ENCODE measurements around the gene PROSER3. TPM values are rescaled to one million over a fixed set of nuclear protein-coding genes. Genes with fewer than 3 reads are reported as not detected.
"Not testable (repeated sequence)": the region's sequence is repeated elsewhere in the genome, so short reads cannot be mapped to it uniquely, and the experiment has no call there.

The PROSER3 gene
- total RNA-seq, 1 donor: 13.5 TPM

GRCh38 chr19:35788205-35788960 lies 30.4 kb downstream of the PROSER3 start:
- DNase-seq (ENCODE audit: low read depth in 2 of 3, low spot score in 2 of 3): no peak

DNA sequence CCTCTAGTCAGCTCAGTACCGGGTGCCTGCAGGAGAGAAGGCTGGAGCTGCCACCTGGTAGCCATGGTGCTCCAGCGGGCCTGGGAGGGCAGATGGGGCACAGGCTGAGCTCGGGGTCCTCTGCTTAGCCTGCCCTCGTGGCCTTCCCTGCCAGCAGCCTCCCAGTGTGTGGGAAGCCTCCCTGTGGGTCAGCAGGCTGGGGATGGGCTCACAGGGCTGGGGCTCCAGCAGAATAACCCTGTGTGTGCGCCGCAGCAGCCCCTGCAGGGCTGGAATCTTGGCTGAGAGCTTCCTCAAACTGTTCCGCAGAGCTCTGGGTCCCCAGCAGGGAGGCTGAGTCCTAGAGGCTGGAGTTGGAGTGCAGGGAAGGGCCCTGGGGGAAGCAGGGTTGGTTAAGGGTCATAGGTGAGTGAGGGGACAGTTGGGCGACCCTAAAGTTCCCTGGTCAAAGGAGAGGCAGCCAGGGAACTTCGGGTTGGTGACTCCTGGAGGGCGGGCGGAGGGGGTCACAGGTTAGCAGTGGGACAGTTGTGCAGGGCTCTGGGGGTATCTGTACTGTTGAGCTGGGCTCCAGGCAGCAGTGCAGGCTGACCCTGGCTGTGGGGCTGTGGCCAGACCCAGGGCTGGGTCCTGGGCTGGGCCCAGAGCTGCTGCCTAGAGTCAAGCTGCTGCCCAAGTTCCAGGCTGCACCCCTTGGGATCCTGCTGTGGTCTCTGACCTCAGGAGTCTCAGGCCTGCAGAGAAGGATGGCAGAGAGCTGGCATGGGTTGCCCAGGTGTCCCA lies 31.4 kb downstream of the PROSER3 start:
- DNase-seq (ENCODE audit: low read depth in 2 of 3, low spot score in 2 of 3): no peak

DNA sequence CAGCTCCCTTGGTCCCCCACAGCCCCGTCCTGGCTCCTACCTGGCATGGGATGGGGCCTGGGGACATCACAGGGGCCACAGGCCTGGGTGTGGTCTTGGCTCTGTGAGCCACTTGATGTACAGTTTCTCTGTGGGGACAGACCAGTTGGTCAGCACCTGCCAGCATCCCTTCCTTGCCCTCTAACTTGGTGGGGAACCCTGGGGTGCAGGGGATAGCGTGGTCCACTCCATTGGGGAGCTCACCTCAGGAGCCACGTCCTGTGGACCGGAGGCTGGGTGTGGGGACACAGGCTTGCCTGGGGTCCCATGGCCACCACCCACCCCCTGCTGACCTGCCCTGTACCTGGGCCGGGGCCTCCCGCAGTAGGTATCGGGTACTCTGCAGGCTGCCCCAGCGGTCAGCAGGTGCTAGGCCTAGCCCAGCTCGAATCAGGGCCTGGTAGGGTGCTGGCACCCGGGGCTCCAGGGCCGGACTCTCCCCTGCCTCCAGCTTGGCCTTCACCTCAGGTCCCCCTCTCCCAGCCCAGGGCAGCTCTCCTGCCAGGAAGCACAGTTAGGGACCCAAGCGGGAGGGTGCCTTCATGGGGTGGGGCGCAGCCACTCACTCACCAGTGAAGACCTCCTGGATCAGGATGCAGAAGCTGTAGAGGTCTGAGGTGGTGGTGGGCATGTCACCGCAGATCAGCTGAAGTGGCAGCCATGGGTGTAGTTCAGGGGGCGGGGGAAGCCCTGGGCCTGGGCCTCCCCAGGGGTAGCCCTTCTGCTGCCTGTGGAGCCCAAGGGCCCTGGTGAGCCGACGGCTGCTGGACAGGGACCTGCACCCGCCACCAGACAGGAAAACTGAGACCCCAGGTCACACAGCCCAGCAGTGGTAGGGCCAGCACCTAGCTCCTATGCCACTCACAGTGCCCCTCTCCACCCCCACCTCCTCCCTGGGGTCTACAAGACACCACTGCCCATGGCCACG lies 32.3 kb downstream of the PROSER3 start:
- DNase-seq (ENCODE audit: low read depth in 2 of 3, low spot score in 2 of 3): no peak

DNA sequence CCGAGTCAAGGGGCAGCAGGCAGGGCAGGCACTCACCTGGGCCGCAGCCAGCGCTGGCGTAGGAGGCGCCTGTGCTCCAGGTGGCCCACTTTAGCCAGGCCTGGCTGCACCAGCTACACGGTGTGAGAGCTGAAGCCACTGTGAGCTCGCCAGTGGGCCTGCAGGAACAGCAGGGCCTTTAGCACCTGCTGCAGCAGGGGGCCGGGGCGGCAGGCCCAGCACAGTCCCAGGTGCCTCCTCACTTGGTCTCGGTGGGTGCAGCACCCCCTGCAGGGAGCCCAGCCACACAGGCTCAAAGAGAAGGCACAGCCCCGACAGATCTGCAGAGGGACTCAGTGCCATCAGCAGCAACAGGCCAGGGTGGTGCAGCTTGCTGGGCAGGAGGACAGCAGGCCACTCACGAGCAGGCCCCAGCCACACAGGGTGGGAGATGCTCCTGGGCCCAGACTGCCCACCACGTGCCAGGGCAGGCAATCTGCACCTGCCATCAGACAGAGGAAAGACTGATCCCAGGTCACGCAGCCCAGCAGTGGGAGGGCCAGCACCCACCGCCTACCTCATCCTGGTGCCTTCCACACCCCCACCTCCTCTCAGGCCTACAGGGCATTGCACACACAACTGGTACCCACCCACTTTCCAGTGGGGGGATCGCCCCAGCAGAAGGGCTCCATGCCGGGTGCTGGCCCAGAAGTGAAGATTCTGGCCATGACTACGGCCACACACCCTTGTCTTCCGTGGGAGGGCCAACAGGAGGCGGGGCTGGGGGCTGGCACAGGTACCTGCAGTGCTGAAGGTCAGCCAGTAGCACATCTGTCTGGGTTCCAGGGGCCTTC lies 33.2 kb downstream of the PROSER3 start:
- DNase-seq (ENCODE audit: low read depth in 2 of 3, low spot score in 2 of 3): peak in 2 of 3 donors; percentile 11 to 15

DNA sequence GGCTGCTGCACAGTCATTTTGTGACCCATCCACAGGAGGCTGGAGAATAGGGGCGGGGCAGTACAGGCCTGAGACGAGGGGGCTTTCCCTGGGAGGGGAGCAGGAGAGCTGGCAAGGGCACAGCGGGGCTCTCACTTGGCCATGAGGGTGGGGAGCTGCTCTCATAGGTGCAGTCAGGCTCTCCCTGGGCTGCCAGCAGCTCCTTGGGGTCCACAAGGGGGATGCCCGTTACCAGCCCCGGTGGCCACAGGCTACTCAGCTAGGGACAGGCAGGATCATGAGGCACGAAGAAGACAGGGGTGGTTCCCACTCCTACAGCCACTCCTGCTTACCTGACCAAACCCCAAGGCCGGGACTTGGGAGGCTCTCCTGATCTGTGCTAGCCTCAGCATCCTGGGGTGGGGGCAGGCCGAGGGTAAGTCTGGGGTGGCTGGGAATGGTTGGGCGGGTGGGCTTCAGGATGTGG lies 33.9 kb downstream of the PROSER3 start:
- no peak for DNase-seq (ENCODE audit: low read depth in 2 of 3, low spot score in 2 of 3)

DNA sequence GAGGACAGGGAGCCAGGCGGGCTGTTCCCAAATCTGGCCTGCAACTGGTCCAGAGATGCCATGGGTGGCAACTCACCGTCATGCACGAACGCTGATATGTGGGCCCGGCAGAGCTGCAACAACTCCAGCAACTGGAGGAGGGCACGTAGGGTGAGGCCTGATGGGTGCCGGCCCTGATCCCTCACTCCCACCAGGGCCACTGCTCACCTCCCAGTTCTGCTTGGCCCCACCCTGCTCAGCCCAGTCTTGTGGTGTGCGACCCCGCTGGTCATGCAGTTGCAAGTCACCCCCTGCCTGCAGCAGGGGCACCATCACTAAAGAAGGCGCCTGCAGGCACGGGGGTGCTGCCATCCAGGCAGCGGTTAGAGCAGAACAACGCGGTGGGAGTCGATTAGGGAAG lies 34.3 kb downstream of the PROSER3 start:
- DNase-seq (ENCODE audit: low read depth in 2 of 3, low spot score in 2 of 3): no peak

- no peak for DNase-seq (ENCODE audit: low read depth in 2 of 3, low spot score in 2 of 3)
Measured at GRCh38 chr19:35792888-35793287, 34.9 kb downstream of the PROSER3 start.

DNA sequence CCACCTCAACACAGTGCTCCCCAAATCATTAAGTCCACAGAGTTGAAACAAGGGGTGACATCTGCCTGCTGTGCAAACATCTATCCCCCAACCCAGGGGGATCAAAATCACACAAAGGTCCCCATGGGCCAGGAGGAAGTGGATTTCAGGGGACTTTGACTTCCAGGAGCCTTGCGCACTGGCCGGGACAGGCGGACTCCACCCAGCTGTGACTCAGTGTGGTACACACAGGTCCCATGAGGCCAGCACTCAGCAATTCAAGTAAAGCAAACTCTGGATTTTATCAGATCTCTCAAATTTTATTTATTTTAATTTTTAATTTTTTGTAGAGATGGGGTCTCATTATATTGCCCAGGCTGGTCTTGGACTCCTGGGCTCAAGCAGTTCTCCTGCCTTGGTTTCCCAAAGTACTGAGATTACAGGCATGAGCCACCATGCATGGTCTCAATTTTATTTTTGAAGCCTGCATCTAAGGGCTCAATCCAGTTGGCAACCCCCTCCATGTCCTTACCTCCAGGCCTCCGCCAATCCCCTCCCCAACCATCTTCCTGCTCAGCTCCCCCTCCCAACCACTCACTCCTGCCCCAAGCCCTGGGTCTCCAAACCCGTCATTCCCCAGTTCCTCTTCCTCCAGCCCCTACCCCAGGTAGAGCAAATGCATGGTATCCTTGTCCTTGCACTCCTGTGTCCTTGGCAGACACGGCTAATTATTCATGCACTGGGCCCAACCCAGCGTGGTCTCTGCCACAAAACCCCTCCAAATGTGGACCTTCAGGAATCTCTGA lies 35.6 kb downstream of the PROSER3 start:
- DNase-seq (ENCODE audit: low read depth in 2 of 3, low spot score in 2 of 3): no peak

DNA sequence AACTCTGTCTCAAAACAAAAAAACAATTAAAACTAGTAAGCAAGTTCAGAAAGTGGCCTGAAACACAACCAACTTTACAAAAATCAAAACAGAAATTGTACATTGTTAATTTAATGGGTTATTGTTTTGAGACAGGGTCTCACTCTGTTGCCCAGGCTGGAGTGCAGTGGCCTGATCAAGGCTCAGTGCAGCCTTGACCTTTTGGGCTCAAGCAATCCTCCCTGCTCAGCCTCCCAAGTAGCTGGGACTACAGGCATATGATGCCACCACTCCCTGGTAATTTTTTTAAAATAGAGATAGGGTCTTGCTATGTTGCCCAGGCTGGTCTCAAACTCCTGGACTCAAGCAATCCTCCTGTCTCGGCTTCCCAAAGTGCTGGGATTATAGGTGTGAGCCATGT lies 37.6 kb downstream of the PROSER3 start:
- DNase-seq (ENCODE audit: low read depth in 2 of 3, low spot score in 2 of 3): not testable (repeated sequence)

GRCh38 chr19:35796645-35797542 lies 38.9 kb downstream of the PROSER3 start:
- no peak for DNase-seq (ENCODE audit: low read depth in 2 of 3, low spot score in 2 of 3)

DNA sequence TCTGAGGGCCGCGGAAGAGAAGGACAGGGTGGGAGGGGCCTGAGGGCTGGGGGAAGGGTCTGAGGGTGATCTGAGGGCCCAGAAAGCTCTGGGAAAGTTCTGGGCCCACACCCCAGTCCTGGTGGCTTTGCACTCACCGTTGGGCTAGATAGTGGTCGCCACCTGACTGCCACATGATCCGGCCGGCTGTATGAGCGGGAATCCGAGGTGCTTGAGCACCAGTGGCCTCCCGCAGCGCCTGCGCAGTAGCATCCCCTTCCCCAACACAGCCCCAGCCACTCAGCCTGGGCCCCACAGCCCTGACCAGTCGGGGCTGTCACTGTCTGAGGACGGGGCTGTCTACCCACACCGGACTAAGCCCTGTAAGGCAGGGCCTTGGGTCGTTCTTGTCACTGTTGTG lies 39.7 kb downstream of the PROSER3 start:
- no peak for DNase-seq (ENCODE audit: low read depth in 2 of 3, low spot score in 2 of 3)

DNA sequence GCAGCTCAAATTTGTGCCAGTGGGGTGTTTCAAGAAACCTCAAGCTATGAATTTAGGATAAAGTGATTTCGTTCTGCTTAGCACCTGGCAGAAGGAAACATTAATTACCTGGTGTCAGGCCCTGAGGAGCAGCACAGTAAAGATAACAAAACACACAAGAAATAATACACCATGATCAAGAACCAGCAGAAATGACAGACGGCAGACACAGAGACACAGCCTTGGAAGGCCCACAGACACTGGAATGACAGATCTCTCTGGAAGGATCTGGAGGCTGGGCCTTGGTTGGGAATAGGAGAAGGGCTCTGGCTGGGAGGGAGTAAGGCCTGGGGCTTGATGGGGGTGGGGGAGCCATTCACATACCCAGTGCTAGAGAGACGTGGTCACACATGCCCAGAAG lies 43.9 kb downstream of the PROSER3 start:
- no peak for DNase-seq (ENCODE audit: low read depth in 2 of 3, low spot score in 2 of 3)

GRCh38 chr19:35805526-35806102 lies 47.6 kb downstream of the PROSER3 start:
- DNase-seq (ENCODE audit: low read depth in 2 of 3, low spot score in 2 of 3): no peak

DNA sequence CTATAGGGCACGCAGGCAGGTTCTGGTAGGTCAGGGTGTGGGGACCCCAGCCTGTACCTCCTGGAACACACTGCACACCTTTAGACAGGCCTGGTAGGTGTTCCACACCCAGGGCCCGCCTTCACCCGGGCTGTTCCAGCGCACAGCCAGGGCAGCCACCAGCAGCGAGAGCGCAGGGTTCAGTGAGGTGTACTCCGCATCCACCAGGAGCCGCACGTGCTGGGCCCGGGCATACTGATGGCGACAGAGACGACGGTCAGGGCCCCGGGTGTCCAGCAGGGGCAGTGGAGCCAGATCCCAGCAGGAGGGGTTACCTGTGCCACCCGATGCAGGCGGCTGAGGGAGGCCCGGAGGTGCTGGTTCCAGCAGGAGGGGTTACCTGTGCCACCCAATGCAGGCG lies 48.6 kb downstream of the PROSER3 start:
- DNase-seq (ENCODE audit: low read depth in 2 of 3, low spot score in 2 of 3): no peak

GRCh38 chr19:35807633-35808032 lies 49.7 kb downstream of the PROSER3 start:
- no peak for DNase-seq (ENCODE audit: low read depth in 2 of 3, low spot score in 2 of 3)

DNA sequence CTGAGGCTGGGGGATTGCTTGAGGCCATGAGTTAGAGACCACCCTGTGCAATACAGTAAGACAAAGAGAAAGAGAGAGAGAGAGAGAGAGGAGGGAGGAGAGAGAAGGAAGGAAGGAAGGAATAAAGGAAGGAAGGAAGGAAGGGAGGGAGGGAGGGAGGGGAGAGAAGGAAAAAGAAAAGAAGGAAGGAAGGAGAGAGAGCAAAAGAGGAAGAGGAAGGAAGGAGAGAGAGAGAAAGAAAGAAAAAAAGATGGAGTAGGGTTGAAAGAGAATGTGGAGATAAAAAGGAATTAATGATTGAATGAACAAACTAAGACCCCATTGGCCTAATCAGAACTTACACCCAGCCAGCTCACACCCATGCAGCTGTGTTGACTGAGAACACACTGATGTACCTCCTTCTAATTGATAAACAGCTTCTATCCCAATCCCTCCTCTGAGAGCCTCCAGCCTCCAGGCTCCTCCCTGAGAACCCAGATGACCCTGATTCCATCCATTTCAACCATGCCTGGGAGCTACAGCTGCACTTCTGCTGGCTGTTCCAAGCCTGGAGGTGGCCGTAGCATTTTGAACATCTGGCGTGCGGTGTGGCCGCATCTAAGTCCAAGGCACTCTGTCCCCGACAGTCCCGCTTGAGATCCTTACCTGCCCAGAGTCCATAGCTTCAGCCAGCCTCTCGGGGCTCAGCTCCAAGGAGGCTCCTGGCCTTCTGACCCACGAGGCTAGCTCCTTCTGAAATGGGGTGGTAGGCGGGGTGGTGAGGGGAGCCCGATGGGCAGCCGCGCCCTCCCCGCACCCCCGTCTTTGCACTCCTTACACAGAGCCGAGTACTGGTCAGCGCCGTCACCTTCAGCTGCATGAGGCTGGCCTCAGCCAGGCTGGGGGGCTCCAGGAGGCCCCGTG lies 53.6 kb downstream of the PROSER3 start:
- no peak for DNase-seq (ENCODE audit: low read depth in 2 of 3, low spot score in 2 of 3)

Measured in hematopoietic multipotent progenitor cell (in vitro differentiated cells).